Renal cortical epithelial cell (primary cell): ENCODE measurements around the gene ORMDL1. TPM values are rescaled to one million over a fixed set of nuclear protein-coding genes. Genes with fewer than 3 reads are reported as not detected.

Experiments used
- DNase-seq: peaks from one replicate; pipeline ENCODE4 v3.0.0-alpha.2; 2011; ENCODE audit warnings: low read depth
- total RNA-seq: library from RNA; depleted of rRNA; stranded (reverse); fragments of >200 nt; gene quantifications from 2 replicates; pipeline ENCODE4 v1.2.3, GENCODE V29; 2014

Gene ORMDL1
- 50.7 and 70.4 TPM in 2 replicates for total RNA-seq

GRCh38 chr2:189783927-189784867 lies at the start of gene ORMDL1, which contains the start of gene PMS1:
TSS of gene ORMDL1 (minus strand) at chr2:189784339. CDS start at chr2:189782595, 1,744 bp downstream.
TSS of gene PMS1 (plus strand) at chr2:189784450. CDS start at chr2:189791810, 7,360 bp downstream.
- DNase-seq, result peak; percentile 85

GRCh38 chr2:189830510-189830909 lies 46.4 kb upstream of the ORMDL1 start:
- DNase-seq, result no peak

- no peak for DNase-seq
Observed at GRCh38 chr2:189829102-189829833, 45.1 kb upstream of the ORMDL1 start.

- DNase-seq, result no peak
Observed at GRCh38 chr2:189826039-189826438, 41.9 kb upstream of the ORMDL1 start.

GRCh38 chr2:189824694-189825396 lies 40.7 kb upstream of the ORMDL1 start:
- DNase-seq, result peak; percentile 11

- DNase-seq, result no peak
Observed at GRCh38 chr2:189821953-189822748, 38.0 kb upstream of the ORMDL1 start.

GRCh38 chr2:189819297-189819704 lies 35.2 kb upstream of the ORMDL1 start:
- DNase-seq, result no peak

GRCh38 chr2:189818249-189819038 lies 34.3 kb upstream of the ORMDL1 start:
- no peak for DNase-seq

- no peak for DNase-seq
Observed at GRCh38 chr2:189803431-189803830, 19.3 kb upstream of the ORMDL1 start.

GRCh38 chr2:189802396-189802912 lies 18.3 kb upstream of the ORMDL1 start:
- no peak for DNase-seq

GRCh38 chr2:189799531-189799930 lies 15.4 kb upstream of the ORMDL1 start:
- peak; percentile 12 for DNase-seq

GRCh38 chr2:189799030-189799331 lies 14.8 kb upstream of the ORMDL1 start:
- DNase-seq, result no peak

- peak; percentile 61 for DNase-seq
Observed at GRCh38 chr2:189798312-189799029, 14.3 kb upstream of the ORMDL1 start.

GRCh38 chr2:189797902-189798301 lies 13.8 kb upstream of the ORMDL1 start:
- DNase-seq, result no peak

GRCh38 chr2:189794310-189794709 lies 10.2 kb upstream of the ORMDL1 start:
- DNase-seq, result no peak

GRCh38 chr2:189791338-189792042 lies 7.4 kb upstream of the ORMDL1 start:
- no peak for DNase-seq

- DNase-seq, result peak; percentile 41
Observed at GRCh38 chr2:189783451-189783926, 650 bp downstream of the ORMDL1 start.

GRCh38 chr2:189782221-189782671 lies 1.9 kb downstream of the ORMDL1 start:
- no peak for DNase-seq

- DNase-seq, result no peak
Observed at GRCh38 chr2:189772212-189772611, 11.9 kb downstream of the ORMDL1 start.
